Keratinocyte (primary cell): ENCODE data around the gene C4orf50. TPM values are rescaled to one million over a fixed set of nuclear protein-coding genes. Genes with fewer than 3 reads are reported as not detected.

Source experiments
- DNase-seq: peaks from one replicate; pipeline ENCODE4 v3.0.0-alpha.2; 2011; ENCODE audit warnings: low read depth, missing footprints, low spot score
- FAIRE-seq: peaks from 2 replicates; lab custom pipeline; 2011; peaks lifted over from hg19 to GRCh38; lab: Jason Lieb, UNC
- H2AFZ ChIP-seq: 2 replicates; pipeline ENCODE4 v1.6.0; 2012; ENCODE audit warnings: low read length, control low read depth, inconsistent platforms; ENCODE audit not compliant: control insufficient read depth
- H3K27ac ChIP-seq: 2 replicates; pipeline ENCODE4 v1.5.1; 2011; ENCODE audit warnings: low read length; ENCODE audit not compliant: control insufficient read depth, insufficient read depth
- H3K27me3 ChIP-seq: 3 replicates; pipeline ENCODE4 v1.6.0; 2011; ENCODE audit warnings: low read length; ENCODE audit not compliant: control insufficient read depth, insufficient read depth; ENCODE audit errors: extremely low read depth
- H3K36me3 ChIP-seq, 2 experiments: 2 replicates in 1 of 2; 3 replicates in 1 of 2; pipeline ENCODE4 v1.5.1; 2011; ENCODE audit warnings: low read length in 2 of 2, mild to moderate bottlenecking in 1 of 2; ENCODE audit not compliant: control insufficient read depth in 2 of 2, insufficient read depth in 2 of 2; ENCODE audit errors: extremely low read depth in 1 of 2
- H3K4me1 ChIP-seq: 3 replicates; pipeline ENCODE4 v1.5.1; 2011; ENCODE audit warnings: low read length; ENCODE audit not compliant: control insufficient read depth, insufficient read depth; ENCODE audit errors: extremely low read depth
- H3K4me2 ChIP-seq: 3 replicates; pipeline ENCODE4 v1.6.0; 2011; ENCODE audit warnings: low read depth, low read length; ENCODE audit not compliant: control insufficient read depth, insufficient read depth; ENCODE audit errors: extremely low read depth
- H3K4me3 ChIP-seq, 3 experiments: fragments of 200-600 bp in 1 of 3; sonication (generic) in 1 of 3; 2 replicates in 2 of 3; 3 replicates in 1 of 3; pipeline ENCODE4 v1.5.1; 2011 to 2016; ENCODE audit warnings: low read length in 3 of 3, mild to moderate bottlenecking in 3 of 3, control low read depth in 2 of 3, inconsistent platforms in 1 of 3, low read depth in 1 of 3, mixed read lengths in 1 of 3, mixed run types in 1 of 3, moderate library complexity in 1 of 3; ENCODE audit not compliant: control insufficient read depth in 2 of 3, insufficient read depth in 2 of 3; ENCODE audit errors: extremely low read depth in 1 of 3
- H3K79me2 ChIP-seq: 2 replicates; pipeline ENCODE4 v1.6.0; 2012; ENCODE audit warnings: low read length; ENCODE audit not compliant: control insufficient read depth, insufficient read depth
- H3K9ac ChIP-seq: 3 replicates; pipeline ENCODE4 v1.6.0; 2011; ENCODE audit warnings: low read length; ENCODE audit not compliant: control insufficient read depth, insufficient read depth; ENCODE audit errors: extremely low read depth
- H3K9me1 ChIP-seq: 3 replicates; pipeline ENCODE4 v1.6.0; 2011; ENCODE audit warnings: low read length; ENCODE audit not compliant: control insufficient read depth, insufficient read depth; ENCODE audit errors: extremely low read depth
- H3K9me3 ChIP-seq: 2 replicates; pipeline ENCODE4 v1.5.1; 2012; ENCODE audit warnings: low read depth, low read length; ENCODE audit not compliant: control insufficient read depth
- H4K20me1 ChIP-seq: 3 replicates; pipeline ENCODE4 v1.6.0; 2011; ENCODE audit warnings: low read length; ENCODE audit not compliant: control insufficient read depth, insufficient read depth; ENCODE audit errors: extremely low read depth
- EZH2 ChIP-seq: IDR thresholded peaks from one replicate; pipeline ENCODE4 v1.6.1; 2012; ENCODE audit warnings: inconsistent platforms, mild to moderate bottlenecking, low read length, moderate library complexity
- dilution Hi-C: fragments of 300-500 bp; cut with MboI; formaldehyde crosslinking; loops from one replicate; pipeline ENCODE4 v1.7.0; 2020; ENCODE audit warnings: low sequenced_read_pairs; ENCODE audit not compliant: extremely low pct_ligation_motif_present
- polyA plus RNA-seq, 5 experiments: library from polyadenylated mRNA; depleted of rRNA in 3 of 5; stranded (reverse) in 3 of 5; stranded (forward) in 1 of 5; unstranded in 1 of 5; fragments of >200 nt; gene quantifications; 1 replicate in 1 of 5; 2 replicates in 3 of 5; 3 replicates in 1 of 5; pipeline versions ENCODE4 v1.2.1 to v1.2.3, GENCODE V29; 2011 to 2012; ENCODE audit warnings: missing spikeins in 2 of 5, low read depth in 1 of 5, low replicate concordance in 1 of 5
- TF ChIP-seq, protein P1 (sequence below), 3 experiments: IDR thresholded peaks in 1 of 3; conservative IDR thresholded peaks in 1 of 3; optimal IDR thresholded peaks in 1 of 3; 2 replicates in 2 of 3; 3 replicates in 1 of 3; pipeline versions ENCODE3 to v1.5.1; 2011; ENCODE audit warnings: low read length in 3 of 3, mild to moderate bottlenecking in 3 of 3, moderate library complexity in 2 of 3, control low read depth in 1 of 3, inconsistent platforms in 1 of 3; ENCODE audit not compliant: insufficient read depth in 2 of 3; ENCODE audit errors: extremely low read depth in 1 of 3

Gene C4orf50
- polyA plus RNA-seq, 1 donor (not counting 4 experiments of a cell fraction or from before 2014, with no cell fraction given) = not detected

DNA sequence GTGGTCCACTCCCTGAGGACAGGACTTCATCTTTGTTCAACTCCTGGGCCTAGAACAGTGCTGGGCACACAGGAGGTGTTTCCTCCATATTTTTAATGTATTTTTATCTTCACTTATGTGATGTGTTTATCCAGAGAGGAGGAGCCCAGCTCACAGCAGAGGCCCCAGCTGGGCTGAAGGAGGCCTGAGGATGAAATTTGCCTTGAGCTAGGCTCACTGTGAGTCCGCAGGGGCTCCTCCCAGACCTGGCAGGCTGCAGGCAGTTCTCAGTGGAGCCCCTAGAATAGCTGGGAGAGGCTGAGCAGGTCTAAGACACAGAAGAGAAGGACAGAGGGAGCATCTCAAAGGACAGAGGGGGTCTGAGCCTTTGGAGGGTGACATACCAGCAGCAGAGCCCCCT lies 26.8 kb downstream of the C4orf50 start:
- no peaks in the 10 kb centered on the region for H3K9me1 ChIP-seq
- H4K20me1 ChIP-seq = no peaks in the 10 kb centered on the region
- TF ChIP-seq, protein P1, sequence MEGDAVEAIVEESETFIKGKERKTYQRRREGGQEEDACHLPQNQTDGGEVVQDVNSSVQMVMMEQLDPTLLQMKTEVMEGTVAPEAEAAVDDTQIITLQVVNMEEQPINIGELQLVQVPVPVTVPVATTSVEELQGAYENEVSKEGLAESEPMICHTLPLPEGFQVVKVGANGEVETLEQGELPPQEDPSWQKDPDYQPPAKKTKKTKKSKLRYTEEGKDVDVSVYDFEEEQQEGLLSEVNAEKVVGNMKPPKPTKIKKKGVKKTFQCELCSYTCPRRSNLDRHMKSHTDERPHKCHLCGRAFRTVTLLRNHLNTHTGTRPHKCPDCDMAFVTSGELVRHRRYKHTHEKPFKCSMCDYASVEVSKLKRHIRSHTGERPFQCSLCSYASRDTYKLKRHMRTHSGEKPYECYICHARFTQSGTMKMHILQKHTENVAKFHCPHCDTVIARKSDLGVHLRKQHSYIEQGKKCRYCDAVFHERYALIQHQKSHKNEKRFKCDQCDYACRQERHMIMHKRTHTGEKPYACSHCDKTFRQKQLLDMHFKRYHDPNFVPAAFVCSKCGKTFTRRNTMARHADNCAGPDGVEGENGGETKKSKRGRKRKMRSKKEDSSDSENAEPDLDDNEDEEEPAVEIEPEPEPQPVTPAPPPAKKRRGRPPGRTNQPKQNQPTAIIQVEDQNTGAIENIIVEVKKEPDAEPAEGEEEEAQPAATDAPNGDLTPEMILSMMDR (optimal IDR thresholded peaks at IDR 0.05 in 1 of 3, IDR thresholded peaks at IDR 0.05 in 1 of 3, conservative IDR thresholded peaks at IDR 0.05 in 1 of 3; ENCODE audit: extremely low read depth in 1 of 3, insufficient read depth in 2 of 3, low read length in 3 of 3) = no peak
- no peak for TF ChIP-seq EZH2
- no peak overlapping the region for H2AFZ ChIP-seq
- no peak overlapping the region for H3K4me2 ChIP-seq
- no peak overlapping the region for H3K27ac ChIP-seq
- DNase-seq (no peak), FAIRE-seq (no peak)
- H3K4me3 ChIP-seq = no peak overlapping the region
- H3K4me1 ChIP-seq = no peaks in the 10 kb centered on the region
- dilution Hi-C loops = no loop called here
- no peaks in the 10 kb centered on the region for H3K27me3 ChIP-seq
- no peak overlapping the region for H3K9ac ChIP-seq
- H3K79me2 ChIP-seq = no peaks in the 10 kb centered on the region
- H3K9me3 ChIP-seq = no peaks in the 10 kb centered on the region
- no peaks in the 10 kb centered on the region for H3K36me3 ChIP-seq

DNA sequence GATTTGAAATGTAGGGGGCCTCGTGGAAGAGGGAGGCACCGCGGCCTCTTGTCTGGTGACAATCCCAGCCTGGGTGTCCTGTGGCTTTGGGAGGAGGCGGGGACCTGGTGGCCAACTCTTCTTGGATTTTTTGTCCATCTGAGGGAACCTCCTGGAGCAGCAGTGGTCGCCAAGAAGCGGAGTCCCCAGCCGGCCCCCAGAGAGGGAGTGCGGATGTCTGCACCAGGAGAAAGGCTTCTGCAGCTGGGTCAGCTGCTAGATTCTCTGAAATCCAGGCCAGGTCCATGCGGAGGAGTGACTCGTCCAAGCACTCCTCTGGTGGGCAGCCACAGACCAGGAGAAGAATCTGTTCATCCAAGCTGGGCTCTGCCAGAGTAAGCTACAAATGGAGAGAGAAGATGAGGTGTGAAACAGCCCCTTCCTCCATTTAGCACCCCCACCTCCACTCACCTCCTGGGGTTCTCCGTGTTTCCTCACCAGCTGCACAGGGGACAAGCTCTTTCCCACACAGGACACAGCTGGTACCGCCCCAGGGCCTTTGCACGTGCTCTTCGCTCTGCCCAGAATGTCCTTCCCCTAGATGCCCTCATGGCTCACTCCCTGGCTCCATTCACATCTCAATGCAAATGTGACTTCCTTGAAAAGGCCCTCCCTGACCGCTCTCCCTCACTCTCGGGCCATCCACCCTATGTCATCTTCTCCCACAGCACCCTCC lies 27.6 kb downstream of the C4orf50 start:
- no peaks in the 10 kb centered on the region for H3K27me3 ChIP-seq
- FAIRE-seq (no peak), DNase-seq (no peak)

More for the DNA sequence above, 27.6 kb downstream of the C4orf50 start:
- Histone ChIP-seq H3K9me1 (no peaks in the 10 kb centered on the region), H2AFZ (no peak overlapping the region), H3K9me3 (no peaks in the 10 kb centered on the region), H3K4me1 (no peaks in the 10 kb centered on the region), H3K27ac (no peak overlapping the region), H3K4me3 (no peak overlapping the region), H3K36me3 (no peaks in the 10 kb centered on the region), H3K79me2 (no peaks in the 10 kb centered on the region), H4K20me1 (no peaks in the 10 kb centered on the region), H3K9ac (no peak overlapping the region), H3K4me2 (no peak overlapping the region)
- TF ChIP-seq, protein P1 (optimal IDR thresholded peaks at IDR 0.05 in 1 of 3, IDR thresholded peaks at IDR 0.05 in 1 of 3, conservative IDR thresholded peaks at IDR 0.05 in 1 of 3; ENCODE audit: extremely low read depth in 1 of 3, insufficient read depth in 2 of 3, low read length in 3 of 3) = no peak
- TF ChIP-seq EZH2 = no peak
- dilution Hi-C loops = no loop called here
